Spleen (tissue), 11 donors: ENCODE results near the gene TMEM69. TPM values are rescaled to one million over a fixed set of nuclear protein-coding genes. Genes with fewer than 3 reads are reported as not detected.
A peak's percentile ranks its signal among the peaks of the same experiment; 100 is the strongest.
"Not testable (repeated sequence)": the region's sequence is repeated elsewhere in the genome, so short reads cannot be mapped to it uniquely, and the experiment has no call there.

Source experiments
- DNase-seq: peaks from one replicate; pipeline ENCODE4 v3.0.0-alpha.2; 2020
- H3K27ac ChIP-seq, 8 donors: fragments of 200-600 bp; sonication (generic) in 7 of 8; 1 replicate in 4 of 8; 2 replicates in 4 of 8; pipeline versions ENCODE4 v1.5.0 to v1.8.0; 2016 to 2021; ENCODE audit warnings: inconsistent platforms in 4 of 8, mild to moderate bottlenecking in 4 of 8, moderate library complexity in 1 of 8
- H3K27me3 ChIP-seq, 7 donors: fragments of 200-600 bp; sonication (generic) in 6 of 7; replicated peaks in 1 of 7; 1 replicate in 4 of 7; 2 replicates in 3 of 7; pipeline versions ENCODE4 v1.5.0 to v1.8.0; 2016 to 2021; ENCODE audit warnings: inconsistent platforms in 3 of 7, mild to moderate bottlenecking in 1 of 7
- H3K36me3 ChIP-seq, 6 donors: fragments of 200-600 bp; sonication (generic) in 5 of 6; 1 replicate in 4 of 6; 2 replicates in 2 of 6; pipeline versions ENCODE4 v1.5.0 to v1.8.0; 2016 to 2021; ENCODE audit warnings: inconsistent platforms in 2 of 6
- H3K4me1 ChIP-seq, 6 donors: fragments of 200-600 bp; sonication (generic) in 5 of 6; 1 replicate in 3 of 6; 2 replicates in 3 of 6; pipeline versions ENCODE4 v1.5.0 to v1.8.0; 2016 to 2021; ENCODE audit warnings: inconsistent platforms in 3 of 6
- H3K4me3 ChIP-seq, 8 donors: fragments of 200-600 bp; sonication (generic) in 7 of 8; 1 replicate in 4 of 8; 2 replicates in 4 of 8; pipeline versions ENCODE4 v1.5.0 to v1.8.0; 2016 to 2021; ENCODE audit warnings: inconsistent platforms in 4 of 8, mild to moderate bottlenecking in 4 of 8, moderate library complexity in 2 of 8
- H3K9me3 ChIP-seq, 8 donors: fragments of 200-600 bp; sonication (generic) in 7 of 8; 1 replicate in 4 of 8; 2 replicates in 4 of 8; pipeline versions ENCODE4 v1.5.0 to v1.8.0; 2016 to 2021; ENCODE audit warnings: inconsistent platforms in 4 of 8
- POLR2A ChIP-seq, 3 donors: fragments of 450-650 bp; IDR thresholded peaks; one replicate each; pipeline ENCODE4 v1.5.1; 2017; ENCODE audit warnings: antibody characterized with exemption in 3 of 3, mild to moderate bottlenecking in 1 of 3
- POLR2AphosphoS5 ChIP-seq, 3 donors: sonication (generic); formaldehyde crosslinking; IDR thresholded peaks; one replicate each; pipeline ENCODE4 v1.5.1; 2017; ENCODE audit warnings: antibody characterized with exemption in 3 of 3
- WGBS, 5 donors: extraction: QIAGEN DNeasy Blood & Tissue Kit in 3 of 5; methylation state at CpG; one replicate each; pipeline versions ENCODE4 v1.1.5 to v1.1.7; 2013 to 2018; 5-methylcytosine and 5-hydroxymethylcytosine counted together
- intact Hi-C: fragments of 100-400 bp; cut with DNase I; formaldehyde crosslinking; loops from one replicate; pipeline ENCODE4 v1.15.0; 2023; ENCODE audit warnings: low total_unique reads
- polyA plus RNA-seq, 3 donors: library from polyadenylated mRNA; stranded (reverse); fragments of 200-250 nt; gene quantifications; one replicate each; pipeline ENCODE4 v1.2.1, GENCODE V29; 2013
- total RNA-seq, 7 donors: library from RNA; depleted of rRNA in 3 of 7; stranded (reverse); fragments of >200 nt in 3 of 7; fragmentation: NEBNext Ultra II Directional in 4 of 7; extraction: Animal tissue kit (Norgen Biotek cat#: 25700) in 4 of 7; gene quantifications; one replicate each; pipeline versions ENCODE4 v1.1.0 to v1.2.1, GENCODE V29; 2016 to 2021
- TF ChIP-seq, protein P1 (sequence below), 11 experiments: fragments of 200-600 bp in 7 of 11; fragments of 450-650 bp in 4 of 11; sonication (generic) in 4 of 11; IDR thresholded peaks in 8 of 11; conservative IDR thresholded peaks in 3 of 11; 1 replicate in 7 of 11; 2 replicates in 4 of 11; pipeline versions ENCODE4 v1.4.0 to v1.8.0; 2016 to 2021; ENCODE audit warnings: antibody characterized with exemption in 11 of 11, inconsistent platforms in 4 of 11, mild to moderate bottlenecking in 1 of 11
- donor health status: healthy with polysubstance abuse.
- donor health status: DM: no; HTN: no; CAD: no; lungs with moderate emphysema.
- donor health status: DM: no; HTN: no; CAD: no.
- donor health status: Bipolar disorder and iron deficiency.
- donor health status: healthy.
- donor health status: DM: no; HTN: no; CAD: no.
- donor health status: DM: yes; HTN: yes; CAD: no.

TMEM69 gene
- total and polyA plus RNA-seq, 10 donors, result 16.4 to 32.7 (median 20.3) TPM

DNA sequence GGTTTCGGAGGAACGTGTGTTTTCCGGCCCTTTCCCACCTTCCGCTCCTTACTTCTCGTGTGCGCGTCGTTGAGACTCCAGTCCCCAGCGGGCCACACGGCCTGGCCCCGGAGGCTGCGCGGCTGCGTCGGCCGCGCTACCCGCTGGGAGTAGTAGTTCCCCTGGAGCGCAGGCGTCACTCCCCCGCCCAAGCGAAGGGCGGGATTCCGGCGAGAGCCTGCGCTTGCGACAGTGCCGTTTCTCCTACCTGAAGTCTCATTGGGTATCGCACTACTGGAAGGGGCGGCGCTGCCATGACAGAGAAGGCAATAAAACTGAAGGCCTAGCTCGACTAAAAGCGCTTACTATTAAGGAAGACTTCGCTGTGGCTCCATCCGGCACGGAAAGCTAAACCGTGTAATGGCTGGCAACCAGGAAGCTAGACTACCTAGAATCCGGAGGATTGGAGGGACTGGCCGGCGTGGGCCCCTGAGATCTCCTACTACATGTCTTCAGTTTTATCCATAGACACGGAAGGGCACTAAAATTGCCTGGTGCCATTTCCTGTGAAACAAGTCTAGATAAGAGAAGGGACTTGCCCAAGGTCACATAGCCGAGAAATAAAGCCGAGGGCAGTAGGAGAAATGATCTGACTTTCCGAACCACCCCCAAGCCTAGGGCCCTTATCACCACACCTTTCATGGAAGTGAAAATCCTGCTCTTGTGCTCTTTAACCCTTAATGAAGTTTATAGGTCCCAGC is 797 bp upstream of the TMEM69 start:
- intact Hi-C loops, result no loop called here
- Histone ChIP-seq H3K36me3 (peaks cover 0 to 20% (median 8%) of the 10 kb centered on the region in 6 donors), H3K27me3 (no peaks in the 10 kb centered on the region), H3K4me1 (peaks cover 40 to 74% (median 55%) of the 10 kb centered on the region in 6 donors), H3K4me3 (peak overlapping the region; percentile 79 to 97 (median 94)), H3K9me3 (no peaks in the 10 kb centered on the region), H3K27ac (peak overlapping the region; percentile 93 to 100 (median 98))
- DNase-seq, result peak; percentile 99
- 0 to 1% (median 0%) methylated on average over 34 to 44 of the region's 44 CpGs for WGBS, 5 donors
- TF ChIP-seq, protein P1, sequence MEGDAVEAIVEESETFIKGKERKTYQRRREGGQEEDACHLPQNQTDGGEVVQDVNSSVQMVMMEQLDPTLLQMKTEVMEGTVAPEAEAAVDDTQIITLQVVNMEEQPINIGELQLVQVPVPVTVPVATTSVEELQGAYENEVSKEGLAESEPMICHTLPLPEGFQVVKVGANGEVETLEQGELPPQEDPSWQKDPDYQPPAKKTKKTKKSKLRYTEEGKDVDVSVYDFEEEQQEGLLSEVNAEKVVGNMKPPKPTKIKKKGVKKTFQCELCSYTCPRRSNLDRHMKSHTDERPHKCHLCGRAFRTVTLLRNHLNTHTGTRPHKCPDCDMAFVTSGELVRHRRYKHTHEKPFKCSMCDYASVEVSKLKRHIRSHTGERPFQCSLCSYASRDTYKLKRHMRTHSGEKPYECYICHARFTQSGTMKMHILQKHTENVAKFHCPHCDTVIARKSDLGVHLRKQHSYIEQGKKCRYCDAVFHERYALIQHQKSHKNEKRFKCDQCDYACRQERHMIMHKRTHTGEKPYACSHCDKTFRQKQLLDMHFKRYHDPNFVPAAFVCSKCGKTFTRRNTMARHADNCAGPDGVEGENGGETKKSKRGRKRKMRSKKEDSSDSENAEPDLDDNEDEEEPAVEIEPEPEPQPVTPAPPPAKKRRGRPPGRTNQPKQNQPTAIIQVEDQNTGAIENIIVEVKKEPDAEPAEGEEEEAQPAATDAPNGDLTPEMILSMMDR (IDR thresholded peaks at IDR 0.05 in 8 of 11, conservative IDR thresholded peaks at IDR 0.05 in 3 of 11), result peak in 4 of 11 experiments; percentile 7 to 17 (median 9)
- TF ChIP-seq POLR2A (IDR thresholded peaks at IDR 0.05) (peak; percentile 71 to 96 (median 88)), POLR2AphosphoS5 (IDR thresholded peaks at IDR 0.05) (peak; percentile 87 to 99 (median 90))

DNA sequence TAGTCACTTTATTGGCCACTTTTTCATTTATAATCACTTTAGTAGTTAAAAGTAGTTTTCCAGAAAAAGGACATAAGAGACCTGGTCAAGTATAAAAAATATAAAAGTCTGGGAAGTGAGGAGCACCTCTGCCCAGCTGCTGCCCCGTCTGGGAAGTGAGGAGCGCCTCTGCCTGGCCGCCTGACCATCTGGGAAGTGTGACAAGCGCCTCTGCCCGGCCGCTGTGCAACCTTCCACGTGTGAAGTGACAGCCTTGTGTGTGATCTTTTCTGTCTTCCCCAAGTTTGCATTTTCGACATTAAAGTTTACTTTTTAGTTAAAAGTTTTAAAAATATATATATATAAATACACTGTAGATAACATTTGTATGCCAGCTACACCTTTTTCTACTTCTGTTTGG is 5.8 kb downstream of the TMEM69 start:
- DNase-seq, H3K9me3 ChIP-seq, intact Hi-C loops, H3K27ac ChIP-seq, H3K27me3 ChIP-seq, H3K4me3 ChIP-seq: not testable (repeated sequence)
- Histone ChIP-seq H3K36me3 (peaks cover 0 to 80% (median 55%) of the 10 kb centered on the region in 6 donors), H3K4me1 (peaks cover 8 to 30% (median 16%) of the 10 kb centered on the region in 6 donors)
- WGBS, 5 donors, result 83 to 95% (median 88%) methylated on average over 8 of the region's 8 CpGs

DNA sequence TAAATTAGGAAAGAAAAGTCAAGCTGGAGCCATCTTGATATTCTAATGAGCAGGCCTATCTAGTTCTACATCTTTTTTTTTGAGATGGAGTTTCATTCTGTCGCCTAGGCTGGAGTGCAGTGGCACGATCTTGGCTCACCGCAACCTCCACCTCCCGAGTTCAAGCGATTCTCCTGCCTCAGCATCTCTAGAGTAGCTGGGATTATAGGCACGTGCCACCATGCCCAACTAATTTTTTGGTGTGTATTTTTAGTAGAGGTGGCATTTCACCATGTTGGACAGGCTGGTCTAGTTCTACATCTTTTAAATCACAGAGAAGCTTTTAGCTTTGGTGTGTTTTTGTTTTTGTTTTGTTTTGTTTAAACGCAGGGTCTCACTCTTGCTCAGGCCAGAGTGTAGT is 6.8 kb downstream of the TMEM69 start:
- Histone ChIP-seq H3K36me3 (peaks cover 0 to 84% (median 55%) of the 10 kb centered on the region in 6 donors), H3K27ac (no peak overlapping the region), H3K4me3 (no peak overlapping the region), H3K9me3 (no peaks in the 10 kb centered on the region), H3K4me1 (peaks cover 0 to 20% (median 6%) of the 10 kb centered on the region in 6 donors), H3K27me3 (no peaks in the 10 kb centered on the region)
- intact Hi-C loops, result no loop called here
- no peak for DNase-seq
- TF ChIP-seq POLR2A (IDR thresholded peaks at IDR 0.05) (no peak), POLR2AphosphoS5 (IDR thresholded peaks at IDR 0.05) (no peak)
- TF ChIP-seq, protein P1 (IDR thresholded peaks at IDR 0.05 in 8 of 11, conservative IDR thresholded peaks at IDR 0.05 in 3 of 11), result no peak
- 90 to 97% (median 95%) methylated on average over 7 of the region's 7 CpGs for WGBS, 5 donors

DNA sequence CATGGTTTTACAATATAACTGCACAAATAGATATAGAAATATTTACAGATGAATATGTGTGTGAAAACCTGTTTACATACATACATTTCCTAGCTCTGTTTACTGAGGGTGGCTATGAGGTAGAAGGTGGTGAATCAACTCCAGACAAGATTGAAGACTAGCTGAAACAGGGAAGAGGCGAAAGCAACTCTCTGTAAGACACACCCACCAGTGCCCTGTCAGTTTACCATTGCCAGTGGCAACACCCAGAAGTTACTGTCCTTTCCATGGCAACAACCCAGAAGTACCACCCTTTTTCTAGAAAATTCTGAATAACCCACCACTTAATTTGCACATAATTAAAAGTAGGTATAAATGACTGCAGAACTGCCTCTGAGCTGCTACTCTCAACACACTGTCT is 16.7 kb downstream of the TMEM69 start:
- intact Hi-C loops, result no loop called here
- WGBS, 5 donors, result 90 to 100% (median 91%) methylated on average over 1 of the region's 1 CpG

More for the DNA sequence above, 16.7 kb downstream of the TMEM69 start:
- Histone ChIP-seq H3K4me1 (no peaks in the 10 kb centered on the region), H3K9me3 (peaks cover 0 to 22% (median 17%) of the 10 kb centered on the region in 8 donors), H3K27me3 (no peaks in the 10 kb centered on the region), H3K27ac (no peak overlapping the region), H3K36me3 (peaks cover 2 to 59% (median 18%) of the 10 kb centered on the region in 6 donors), H3K4me3 (no peak overlapping the region)
- TF ChIP-seq POLR2AphosphoS5 (IDR thresholded peaks at IDR 0.05), result no peak
- TF ChIP-seq, protein P1 (IDR thresholded peaks at IDR 0.05 in 8 of 11, conservative IDR thresholded peaks at IDR 0.05 in 3 of 11), result no peak
- no peak for TF ChIP-seq POLR2A (IDR thresholded peaks at IDR 0.05)
- no peak for DNase-seq
